Transverse colon (tissue), 4 donors: Measurements from ENCODE around the gene SAPCD1.

Source experiments
- CTCF ChIP-seq, 5 experiments: fragments of 200-600 bp in 3 of 5; fragments of 450-650 bp in 2 of 5; sonication (generic) in 3 of 5; IDR thresholded peaks; 1 replicate in 2 of 5; 2 replicates in 3 of 5; pipeline ENCODE4 v1.5.1; 2016 to 2017; ENCODE audit warnings: antibody characterized with exemption in 5 of 5, inconsistent platforms in 3 of 5, mild to moderate bottlenecking in 2 of 5, moderate library complexity in 1 of 5
- POLR2A ChIP-seq: fragments of 450-650 bp; IDR thresholded peaks from one replicate; pipeline ENCODE4 v1.6.1; 2016; ENCODE audit warnings: antibody characterized with exemption, mild to moderate bottlenecking, moderate library complexity
- POLR2AphosphoS5 ChIP-seq, 3 donors: sonication (generic); formaldehyde crosslinking; IDR thresholded peaks; one replicate each; pipeline ENCODE4 v1.6.1; 2016; ENCODE audit warnings: antibody characterized with exemption in 3 of 3

DNA sequence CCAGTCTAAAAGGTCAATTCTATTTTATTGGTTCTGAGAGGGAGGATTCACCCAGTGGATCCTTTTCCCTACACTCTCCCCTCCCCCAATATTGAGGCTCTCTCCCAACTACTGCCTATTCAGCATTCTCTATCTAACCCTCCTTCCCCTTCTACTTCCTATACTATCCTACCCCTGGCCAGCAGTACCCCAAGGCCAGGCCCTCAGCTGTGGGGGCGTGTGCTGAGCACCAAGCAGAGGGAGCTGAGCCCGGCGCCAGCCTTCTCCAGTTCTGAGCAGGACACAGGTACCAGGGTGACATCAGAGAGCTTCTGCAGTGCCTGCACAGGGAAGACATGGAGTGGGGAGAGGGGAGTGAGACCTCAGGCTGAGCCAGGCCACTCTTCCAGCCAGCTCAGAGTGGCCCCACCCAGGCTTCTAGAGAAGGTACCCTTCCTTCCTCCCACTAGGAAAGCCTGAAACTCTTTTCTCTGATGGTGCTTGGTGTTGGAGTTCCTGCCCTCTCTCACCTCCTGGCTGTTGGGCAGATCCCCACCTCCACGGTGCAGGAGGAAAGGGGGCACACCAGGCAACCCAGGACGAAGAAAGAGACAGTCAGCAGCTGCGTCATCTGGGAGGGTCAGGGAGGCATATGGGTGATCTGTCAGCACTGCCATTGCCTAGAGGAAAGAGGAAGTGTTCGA, 35.3 kb upstream of the SAPCD1 start:
- TF ChIP-seq POLR2AphosphoS5 (IDR thresholded peaks at IDR 0.05) = no peak
- no peak for TF ChIP-seq CTCF (IDR thresholded peaks at IDR 0.05)
- peak; percentile 11 for TF ChIP-seq POLR2A
